Glutamatergic neuron (in vitro differentiated cells): ENCODE data around the gene FSCN2. TPM values are rescaled to one million over a fixed set of nuclear protein-coding genes. Genes with fewer than 3 reads are reported as not detected.
A peak's percentile ranks its signal among the peaks of the same experiment; 100 is the strongest.

Source experiments
- DNase-seq: peaks from one replicate; pipeline ENCODE4 v3.0.0; 2022
- H3K27ac Mint-ChIP-seq: one replicate; pipeline ENCODE4 v1.8.0; 2020; ENCODE audit warnings: mild to moderate bottlenecking, mixed read lengths, inconsistent platforms; ENCODE audit not compliant: unreplicated experiment
- H3K27me3 Mint-ChIP-seq: one replicate; pipeline ENCODE4 v1.8.0; 2020; ENCODE audit warnings: mild to moderate bottlenecking, moderate library complexity, mixed read lengths, inconsistent platforms; ENCODE audit not compliant: unreplicated experiment
- H3K36me3 Mint-ChIP-seq: one replicate; pipeline ENCODE4 v1.8.0; 2020; ENCODE audit warnings: mild to moderate bottlenecking, mixed read lengths, inconsistent platforms; ENCODE audit not compliant: unreplicated experiment
- H3K4me1 Mint-ChIP-seq: one replicate; pipeline ENCODE4 v1.8.0; 2020; ENCODE audit warnings: mild to moderate bottlenecking, low read depth, mixed read lengths, inconsistent platforms; ENCODE audit not compliant: unreplicated experiment
- H3K4me3 Mint-ChIP-seq: one replicate; pipeline ENCODE4 v1.8.0; 2020; ENCODE audit warnings: mild to moderate bottlenecking, mixed read lengths, inconsistent platforms; ENCODE audit not compliant: unreplicated experiment
- H3K9me3 Mint-ChIP-seq: one replicate; pipeline ENCODE4 v1.8.0; 2020; ENCODE audit warnings: mild to moderate bottlenecking, moderate library complexity, mixed read lengths, inconsistent platforms; ENCODE audit not compliant: unreplicated experiment
- total RNA-seq: library from RNA; stranded (reverse); fragmentation: NEBNext Ultra II Directional; extraction: Animal tissue kit (Norgen Biotek cat#: 25700); gene quantifications from one replicate; pipeline ENCODE4 v1.2.1, GENCODE V29; 2021; ENCODE audit not compliant: unreplicated experiment
- TF ChIP-seq, protein P1 (sequence below): fragments of 200-600 bp; sonication (generic); IDR thresholded peaks from one replicate; pipeline ENCODE4 v1.5.0; 2021; ENCODE audit not compliant: partially characterized antibody, unreplicated experiment

FSCN2 gene
- total RNA-seq, 1 donor from 2014 or later, result 6.1 TPM

DNA sequence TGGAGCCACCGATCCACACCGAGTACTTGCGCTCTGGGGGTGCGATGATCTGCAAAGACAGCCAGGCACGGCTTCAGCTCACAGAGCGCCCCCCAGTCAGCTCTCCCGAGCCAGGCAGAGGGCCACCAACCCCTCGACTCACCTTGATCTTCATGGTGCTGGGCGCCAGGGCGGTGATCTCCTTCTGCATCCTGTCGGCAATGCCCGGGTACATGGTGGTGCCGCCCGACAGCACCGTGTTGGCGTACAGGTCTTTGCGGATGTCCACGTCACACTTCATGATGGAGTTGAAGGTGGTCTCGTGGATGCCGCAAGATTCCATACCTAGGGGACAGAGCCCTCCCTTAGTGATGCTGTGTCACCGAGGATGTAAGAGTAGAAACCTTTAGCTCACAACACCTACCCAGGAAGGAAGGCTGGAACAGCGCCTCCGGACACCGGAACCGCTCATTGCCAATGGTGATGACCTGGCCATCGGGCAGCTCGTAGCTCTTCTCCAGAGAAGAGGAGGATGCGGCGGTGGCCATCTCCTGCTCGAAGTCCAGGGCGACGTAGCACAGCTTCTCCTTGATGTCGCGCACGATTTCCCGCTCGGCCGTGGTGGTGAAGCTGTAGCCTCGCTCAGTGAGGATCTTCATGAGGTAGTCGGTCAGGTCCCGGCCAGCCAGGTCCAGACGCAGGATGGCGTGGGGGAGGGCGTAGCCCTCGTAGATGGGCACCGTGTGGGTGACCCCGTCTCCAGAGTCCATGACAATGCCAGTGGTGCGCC, 17.2 kb upstream of the FSCN2 start:
- Mint-ChIP-seq H3K27ac (peak overlapping the region; percentile 91), H3K9me3 (peaks cover 38% of the 10 kb centered on the region), H3K27me3 (peaks cover 37% of the 10 kb centered on the region), H3K36me3 (peaks cover 29% of the 10 kb centered on the region), H3K4me1 (peaks cover 9% of the 10 kb centered on the region), H3K4me3 (peak overlapping the region; percentile 100)
- TF ChIP-seq, protein P1, sequence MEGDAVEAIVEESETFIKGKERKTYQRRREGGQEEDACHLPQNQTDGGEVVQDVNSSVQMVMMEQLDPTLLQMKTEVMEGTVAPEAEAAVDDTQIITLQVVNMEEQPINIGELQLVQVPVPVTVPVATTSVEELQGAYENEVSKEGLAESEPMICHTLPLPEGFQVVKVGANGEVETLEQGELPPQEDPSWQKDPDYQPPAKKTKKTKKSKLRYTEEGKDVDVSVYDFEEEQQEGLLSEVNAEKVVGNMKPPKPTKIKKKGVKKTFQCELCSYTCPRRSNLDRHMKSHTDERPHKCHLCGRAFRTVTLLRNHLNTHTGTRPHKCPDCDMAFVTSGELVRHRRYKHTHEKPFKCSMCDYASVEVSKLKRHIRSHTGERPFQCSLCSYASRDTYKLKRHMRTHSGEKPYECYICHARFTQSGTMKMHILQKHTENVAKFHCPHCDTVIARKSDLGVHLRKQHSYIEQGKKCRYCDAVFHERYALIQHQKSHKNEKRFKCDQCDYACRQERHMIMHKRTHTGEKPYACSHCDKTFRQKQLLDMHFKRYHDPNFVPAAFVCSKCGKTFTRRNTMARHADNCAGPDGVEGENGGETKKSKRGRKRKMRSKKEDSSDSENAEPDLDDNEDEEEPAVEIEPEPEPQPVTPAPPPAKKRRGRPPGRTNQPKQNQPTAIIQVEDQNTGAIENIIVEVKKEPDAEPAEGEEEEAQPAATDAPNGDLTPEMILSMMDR, result no peak
- peak; percentile 34 for DNase-seq

DNA sequence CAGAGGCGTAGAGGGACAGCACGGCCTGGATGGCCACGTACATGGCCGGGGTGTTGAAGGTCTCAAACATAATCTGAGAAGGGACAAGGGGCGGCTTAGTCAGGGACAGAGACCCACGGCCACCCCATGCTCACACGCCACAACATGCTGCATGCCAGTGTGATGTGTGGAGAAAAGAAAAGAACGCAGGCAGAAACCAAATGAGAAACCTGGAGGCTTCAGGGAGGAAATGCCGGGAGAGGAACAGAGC, 16.7 kb upstream of the FSCN2 start:
- H3K4me1 Mint-ChIP-seq, result peaks cover 12% of the 10 kb centered on the region
- H3K36me3 Mint-ChIP-seq, result peaks cover 29% of the 10 kb centered on the region
- H3K27me3 Mint-ChIP-seq, result peaks cover 38% of the 10 kb centered on the region
- TF ChIP-seq, protein P1, result no peak
- peak overlapping the region; percentile 91 for H3K27ac Mint-ChIP-seq
- H3K4me3 Mint-ChIP-seq, result peak overlapping the region; percentile 100
- no peak for DNase-seq
- H3K9me3 Mint-ChIP-seq, result peaks cover 38% of the 10 kb centered on the region

DNA sequence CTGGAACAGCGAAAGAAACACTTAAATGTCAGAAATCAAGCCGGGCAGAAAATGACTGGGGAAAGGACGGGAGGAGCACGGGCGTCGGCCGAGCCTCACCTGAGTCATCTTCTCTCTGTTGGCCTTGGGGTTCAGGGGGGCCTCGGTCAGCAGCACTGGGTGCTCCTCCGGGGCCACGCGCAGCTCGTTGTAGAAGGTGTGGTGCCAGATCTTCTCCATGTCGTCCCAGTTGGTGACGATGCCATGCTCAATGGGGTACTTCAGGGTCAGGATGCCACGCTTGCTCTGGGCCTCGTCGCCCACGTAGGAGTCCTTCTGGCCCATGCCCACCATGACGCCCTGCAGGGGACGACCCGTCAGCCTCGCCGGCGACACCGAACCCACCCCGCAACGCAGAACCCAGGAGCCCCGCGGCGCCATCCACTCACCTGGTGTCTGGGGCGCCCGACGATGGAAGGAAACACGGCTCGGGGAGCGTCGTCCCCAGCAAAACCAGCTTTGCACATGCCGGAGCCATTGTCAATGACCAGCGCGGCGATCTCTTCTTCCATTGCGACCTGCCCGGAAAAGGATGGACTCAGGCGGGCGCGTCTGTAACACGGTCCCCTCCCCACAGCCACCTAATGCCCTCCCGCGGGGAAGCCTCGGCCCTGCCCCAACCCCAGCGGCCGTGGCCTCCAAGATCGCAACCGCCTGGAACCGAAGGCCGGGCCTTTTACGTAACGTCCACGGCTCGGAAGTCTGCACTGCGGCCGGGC, 16.2 kb upstream of the FSCN2 start:
- Mint-ChIP-seq H3K36me3 (peaks cover 29% of the 10 kb centered on the region), H3K4me1 (peaks cover 12% of the 10 kb centered on the region), H3K27ac (peak overlapping the region; percentile 91), H3K4me3 (peak overlapping the region; percentile 100), H3K27me3 (peaks cover 38% of the 10 kb centered on the region), H3K9me3 (peaks cover 38% of the 10 kb centered on the region)
- TF ChIP-seq, protein P1, result no peak
- no peak for DNase-seq

DNA sequence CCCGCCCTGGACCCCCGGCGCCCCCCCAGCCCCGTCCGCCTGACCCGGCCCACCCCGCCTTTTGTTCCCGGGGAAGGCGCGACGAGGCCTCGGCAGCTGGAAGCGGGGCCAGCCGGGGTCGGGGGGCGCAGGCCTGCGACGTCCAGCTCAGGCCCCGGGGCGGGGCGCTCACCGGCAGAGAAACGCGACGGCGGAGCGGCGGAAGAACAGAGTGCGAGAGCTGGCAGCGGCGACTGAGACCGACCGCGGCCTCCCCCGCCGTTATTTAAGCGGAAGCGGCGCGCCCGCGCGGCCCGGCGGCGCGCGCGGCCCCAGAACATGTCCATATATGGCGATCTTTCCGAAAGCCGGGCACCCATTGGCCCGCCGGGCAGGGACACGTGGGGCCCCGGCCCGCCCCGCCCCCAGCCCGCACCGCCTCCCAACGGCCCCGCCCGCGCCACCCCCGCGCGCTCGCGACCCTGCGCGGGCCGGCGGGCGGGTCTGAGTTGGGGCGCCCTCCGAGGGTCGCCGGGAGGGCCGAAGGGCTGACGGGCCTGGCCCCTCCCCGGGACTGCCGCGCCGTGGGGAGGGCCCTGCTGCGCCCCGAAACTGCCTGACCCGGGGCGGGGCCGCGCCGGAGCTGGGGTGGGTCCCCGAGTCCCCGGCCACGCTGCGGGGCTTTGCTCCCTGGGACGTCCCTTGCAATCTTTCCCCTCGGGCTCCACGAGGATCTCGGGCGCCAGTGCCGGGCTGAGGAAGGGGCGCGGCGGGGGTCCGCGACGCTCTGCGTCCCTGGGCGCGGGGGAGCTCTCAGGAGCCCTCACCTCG, 15.4 kb upstream of the FSCN2 start, which contains the start of gene ACTG1:
ACTG1 (minus strand) TSS at position 238 of the 810 bp plus-strand sequence. CDS start 445 bp downstream, outside the sequence.
- H3K9me3 Mint-ChIP-seq, result peaks cover 36% of the 10 kb centered on the region
- H3K27ac Mint-ChIP-seq, result peak within 1 kb of the TSS; percentile 91
- peak within 1 kb of the TSS; percentile 100 for H3K4me3 Mint-ChIP-seq
- H3K4me1 Mint-ChIP-seq, result peaks cover 10% of the 10 kb centered on the region
- H3K36me3 Mint-ChIP-seq, result peaks cover 29% of the 10 kb centered on the region
- TF ChIP-seq, protein P1, result no peak
- DNase-seq, result peak; percentile 89
- peaks cover 38% of the 10 kb centered on the region for H3K27me3 Mint-ChIP-seq
